Bronchial epithelial cell (primary cell): ENCODE measurements around the gene RTKN2. TPM values are rescaled to one million over a fixed set of nuclear protein-coding genes. Genes with fewer than 3 reads are reported as not detected.

Experiments
- DNase-seq: peaks from one replicate; pipeline ENCODE4 v3.0.0-alpha.2; 2010; ENCODE audit warnings: low read depth
- FAIRE-seq: peaks from 2 replicates; lab custom pipeline; 2011; peaks lifted over from hg19 to GRCh38; lab: Jason Lieb, UNC
- H3K27me3 ChIP-seq: 2 replicates; pipeline ENCODE4 v1.5.1; 2011; ENCODE audit warnings: low read length; ENCODE audit not compliant: control insufficient read depth, insufficient read depth
- H3K36me3 ChIP-seq: 2 replicates; pipeline ENCODE4 v1.5.1; 2011; ENCODE audit warnings: low read length; ENCODE audit not compliant: control insufficient read depth, insufficient read depth
- H3K4me3 ChIP-seq: 2 replicates; pipeline ENCODE4 v1.5.1; 2011; ENCODE audit warnings: mild to moderate bottlenecking, low read depth, low read length, control low read depth
- total RNA-seq: library from RNA; depleted of rRNA; stranded (reverse); fragments of >200 nt; gene quantifications from 2 replicates; pipeline ENCODE4 v1.2.1, GENCODE V29; 2014
- TF ChIP-seq, protein P1 (sequence below): IDR thresholded peaks from 2 replicates; pipeline ENCODE4 v1.5.1; 2011; ENCODE audit warnings: mild to moderate bottlenecking, moderate library complexity, low read length, control low read depth, inconsistent platforms; ENCODE audit not compliant: insufficient read depth, severe bottlenecking

Gene RTKN2
- total RNA-seq, 1 donor from 2014 or later, result 0.79 TPM

DNA sequence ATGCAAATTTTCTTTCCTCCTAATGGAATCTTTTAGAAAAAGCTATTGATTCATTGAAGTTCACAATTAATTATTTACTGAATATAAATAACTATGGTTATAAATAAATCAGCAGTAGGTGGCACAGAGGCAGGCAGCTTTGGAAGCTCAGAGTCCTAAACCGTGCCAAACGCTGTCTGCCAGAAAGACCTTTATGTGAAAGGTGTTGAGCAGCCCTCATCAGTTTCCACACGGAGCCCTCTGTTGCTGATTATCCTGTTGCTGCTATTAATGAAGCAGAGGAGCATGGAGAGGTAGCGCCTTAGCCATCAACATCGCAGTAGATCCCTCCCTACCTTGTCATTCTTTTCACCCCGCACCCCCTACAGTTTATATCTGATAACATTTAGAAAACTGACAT, 51.0 kb downstream of the RTKN2 start:
- H3K4me3 ChIP-seq, result no peak overlapping the region
- DNase-seq (no peak), FAIRE-seq (no peak)
- TF ChIP-seq, protein P1, sequence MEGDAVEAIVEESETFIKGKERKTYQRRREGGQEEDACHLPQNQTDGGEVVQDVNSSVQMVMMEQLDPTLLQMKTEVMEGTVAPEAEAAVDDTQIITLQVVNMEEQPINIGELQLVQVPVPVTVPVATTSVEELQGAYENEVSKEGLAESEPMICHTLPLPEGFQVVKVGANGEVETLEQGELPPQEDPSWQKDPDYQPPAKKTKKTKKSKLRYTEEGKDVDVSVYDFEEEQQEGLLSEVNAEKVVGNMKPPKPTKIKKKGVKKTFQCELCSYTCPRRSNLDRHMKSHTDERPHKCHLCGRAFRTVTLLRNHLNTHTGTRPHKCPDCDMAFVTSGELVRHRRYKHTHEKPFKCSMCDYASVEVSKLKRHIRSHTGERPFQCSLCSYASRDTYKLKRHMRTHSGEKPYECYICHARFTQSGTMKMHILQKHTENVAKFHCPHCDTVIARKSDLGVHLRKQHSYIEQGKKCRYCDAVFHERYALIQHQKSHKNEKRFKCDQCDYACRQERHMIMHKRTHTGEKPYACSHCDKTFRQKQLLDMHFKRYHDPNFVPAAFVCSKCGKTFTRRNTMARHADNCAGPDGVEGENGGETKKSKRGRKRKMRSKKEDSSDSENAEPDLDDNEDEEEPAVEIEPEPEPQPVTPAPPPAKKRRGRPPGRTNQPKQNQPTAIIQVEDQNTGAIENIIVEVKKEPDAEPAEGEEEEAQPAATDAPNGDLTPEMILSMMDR, result no peak
- no peaks in the 10 kb centered on the region for H3K27me3 ChIP-seq
- no peaks in the 10 kb centered on the region for H3K36me3 ChIP-seq

- FAIRE-seq, result no peak
- TF ChIP-seq, protein P1, result no peak
Observed at GRCh38 chr10:62214364-62214874, 54.2 kb downstream of the RTKN2 start.

GRCh38 chr10:62205750-62206399, 62.8 kb downstream of the RTKN2 start:
- no peaks in the 10 kb centered on the region for H3K36me3 ChIP-seq
- no peak overlapping the region for H3K4me3 ChIP-seq
- no peaks in the 10 kb centered on the region for H3K27me3 ChIP-seq
- DNase-seq, result no peak
- TF ChIP-seq, protein P1, result no peak
- FAIRE-seq, result no peak

More at GRCh38 chr10:62214364-62214874, 54.2 kb downstream of the RTKN2 start:
- Histone ChIP-seq H3K27me3 (no peaks in the 10 kb centered on the region), H3K4me3 (no peak overlapping the region), H3K36me3 (no peaks in the 10 kb centered on the region)
- no peak for DNase-seq

GRCh38 chr10:62199584-62199983, 69.1 kb downstream of the RTKN2 start:
- DNase-seq, result peak; percentile 7
- no peak for FAIRE-seq
- TF ChIP-seq, protein P1, result no peak

GRCh38 chr10:62196528-62196927, 72.1 kb downstream of the RTKN2 start:
- TF ChIP-seq, protein P1, result no peak
- no peaks in the 10 kb centered on the region for H3K27me3 ChIP-seq
- DNase-seq, result no peak
- H3K4me3 ChIP-seq, result no peak overlapping the region
- FAIRE-seq, result no peak
- no peaks in the 10 kb centered on the region for H3K36me3 ChIP-seq

More at GRCh38 chr10:62199584-62199983, 69.1 kb downstream of the RTKN2 start:
- no peak overlapping the region for H3K4me3 ChIP-seq
- H3K27me3 ChIP-seq, result no peaks in the 10 kb centered on the region
- no peaks in the 10 kb centered on the region for H3K36me3 ChIP-seq

DNA sequence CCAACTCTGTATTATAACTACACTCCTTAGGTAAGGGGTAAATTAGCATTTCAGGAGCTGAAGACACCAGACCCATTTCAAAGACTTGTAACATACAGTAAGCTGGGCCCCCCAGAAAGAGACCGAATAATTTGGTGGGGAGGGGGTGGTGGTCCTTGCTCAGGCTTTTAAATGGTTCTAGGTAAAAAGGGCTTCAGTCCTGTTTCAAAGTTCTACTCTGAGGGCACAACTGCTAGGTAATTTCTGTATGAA, 73.0 kb downstream of the RTKN2 start:
- FAIRE-seq, result no peak
- no peaks in the 10 kb centered on the region for H3K27me3 ChIP-seq
- H3K4me3 ChIP-seq, result no peak overlapping the region
- TF ChIP-seq, protein P1, result no peak
- H3K36me3 ChIP-seq, result no peaks in the 10 kb centered on the region
- DNase-seq, result no peak
